DMS153 (cell line): Measurements from ENCODE around the gene RASGRP1.
"Not testable (repeated sequence)": the region's sequence is repeated elsewhere in the genome, so short reads cannot be mapped to it uniquely, and the experiment has no call there.

Source experiments
- DNase-seq: peaks from one replicate; lab custom pipeline; 2025; lab: John Stamatoyannopoulos, UW

RASGRP1 gene

GRCh38 chr15:38564557-38565286 is at the start of gene RASGRP1:
Gene RASGRP1, minus strand, starts transcription at chr15:38564814. Its CDS starts 186 bp downstream, at chr15:38564628.
- DNase-seq, result no peak

GRCh38 chr15:38613085-38613484 is 48.5 kb upstream of the RASGRP1 start:
- no peak for DNase-seq

- DNase-seq, result no peak
Measured at GRCh38 chr15:38612159-38612863, 47.7 kb upstream of the RASGRP1 start.

- no peak for DNase-seq
Measured at GRCh38 chr15:38611228-38611627, 46.6 kb upstream of the RASGRP1 start.

- DNase-seq, result no peak
Measured at GRCh38 chr15:38610748-38611147, 46.1 kb upstream of the RASGRP1 start.

- DNase-seq, result no peak
Measured at GRCh38 chr15:38609097-38609738, 44.6 kb upstream of the RASGRP1 start.

- DNase-seq, result no peak
Measured at GRCh38 chr15:38608682-38609081, 44.1 kb upstream of the RASGRP1 start.

GRCh38 chr15:38605744-38606143 is 41.1 kb upstream of the RASGRP1 start:
- no peak for DNase-seq

- DNase-seq, result no peak
Measured at GRCh38 chr15:38603672-38604071, 39.1 kb upstream of the RASGRP1 start.

- DNase-seq, result no peak
Measured at GRCh38 chr15:38602910-38603670, 38.5 kb upstream of the RASGRP1 start.

GRCh38 chr15:38600236-38600635 is 35.6 kb upstream of the RASGRP1 start:
- DNase-seq, result no peak

GRCh38 chr15:38598749-38599148 is 34.1 kb upstream of the RASGRP1 start:
- no peak for DNase-seq

GRCh38 chr15:38597219-38597800 is 32.7 kb upstream of the RASGRP1 start:
- DNase-seq, result no peak

GRCh38 chr15:38593524-38593923 is 28.9 kb upstream of the RASGRP1 start:
- no peak for DNase-seq

GRCh38 chr15:38589502-38589901 is 24.9 kb upstream of the RASGRP1 start:
- DNase-seq, result no peak

GRCh38 chr15:38588672-38589071 is 24.1 kb upstream of the RASGRP1 start:
- DNase-seq, result no peak

GRCh38 chr15:38587214-38587613 is 22.6 kb upstream of the RASGRP1 start:
- DNase-seq, result no peak

GRCh38 chr15:38586005-38586404 is 21.4 kb upstream of the RASGRP1 start:
- DNase-seq, result not testable (repeated sequence)

- DNase-seq, result no peak
Measured at GRCh38 chr15:38578626-38579025, 14.0 kb upstream of the RASGRP1 start.

- DNase-seq, result no peak
Measured at GRCh38 chr15:38577424-38577987, 12.9 kb upstream of the RASGRP1 start.

- DNase-seq, result no peak
Measured at GRCh38 chr15:38576837-38577236, 12.2 kb upstream of the RASGRP1 start.

GRCh38 chr15:38576261-38576660 is 11.6 kb upstream of the RASGRP1 start:
- DNase-seq, result no peak
